HepG2 (cell line): ENCODE results near the gene GNGT2.

Experiments
- AGO1 ChIP-seq: fragments of 200-400 bp; formaldehyde crosslinking; IDR thresholded peaks from 2 replicates; pipeline ENCODE4 v1.6.1; 2017; ENCODE audit warnings: mild to moderate bottlenecking, low read depth, low read length, moderate library complexity; ENCODE audit not compliant: poor library complexity, severe bottlenecking
- BHLHE40 ChIP-seq: IDR thresholded peaks from 2 replicates; pipeline ENCODE4 v1.6.1; 2011; ENCODE audit warnings: low read length, improper control_type of control experiment
- POLR2G ChIP-seq: fragments of 200-400 bp; formaldehyde crosslinking; IDR thresholded peaks from 2 replicates; pipeline ENCODE4 v1.6.1; 2018; ENCODE audit warnings: mild to moderate bottlenecking, low read depth, low read length, moderate library complexity
- TRIM24 ChIP-seq: sonication (generic); formaldehyde crosslinking; IDR thresholded peaks from 2 replicates; pipeline ENCODE4 v1.8.0; 2022; ENCODE audit warnings: mild to moderate bottlenecking, missing genetic modification reagents
- YY1 ChIP-seq: IDR thresholded peaks from 2 replicates; pipeline ENCODE4 v1.6.1; 2011; ENCODE audit warnings: low read length, low read depth, moderate library complexity, mild to moderate bottlenecking; ENCODE audit not compliant: insufficient read depth, insufficient replicate concordance
- ZNF572 ChIP-seq: sonication (generic); formaldehyde crosslinking; IDR thresholded peaks from 2 replicates; pipeline ENCODE4 v1.5.1; 2020; ENCODE audit warnings: mild to moderate bottlenecking, missing genetic modification reagents
- TF ChIP-seq, protein P1 (sequence below): sonication (generic); formaldehyde crosslinking; IDR thresholded peaks from 2 replicates; pipeline ENCODE4 v1.8.0; 2022; ENCODE audit warnings: missing genetic modification reagents, low read depth, mild to moderate bottlenecking, borderline replicate concordance

GRCh38 chr17:49191409-49191916 is 18.9 kb downstream of the GNGT2 start:
- TF ChIP-seq, protein P1, sequence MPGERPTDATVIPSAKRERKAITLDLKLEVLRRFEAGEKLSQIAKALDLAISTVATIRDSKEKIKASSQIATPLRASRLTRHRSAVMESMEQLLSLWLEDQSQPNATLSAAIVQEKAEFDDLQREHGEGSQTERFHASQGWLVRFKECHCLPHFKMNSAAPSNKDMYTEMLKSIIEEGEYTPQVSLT = no peak
- TF ChIP-seq AGO1 = no peak
- TF ChIP-seq ZNF572 (CRISPR knock-in tag) = no peak
- no peak for TF ChIP-seq YY1
- no peak for TF ChIP-seq POLR2G
- TF ChIP-seq BHLHE40 = no peak
- no peak for TF ChIP-seq TRIM24 (CRISPR knock-in tag)
